ENCODE results near the gene CPSF2. TPM values are rescaled to one million over a fixed set of nuclear protein-coding genes. Genes with fewer than 3 reads are reported as not detected.

The CPSF2 gene
- polyA plus RNA-seq, 1 experiment = 55.3 TPM

- POLR2A ChIA-PET = no interaction called here
- DNase-seq (ENCODE audit: low read depth, low spot score) = no peak
- TF ChIP-seq CTCF (IDR thresholded peaks at IDR 0.05; ENCODE audit: low read depth, low read length) = no peak
- Histone ChIP-seq H3K27me3 (ENCODE audit: control insufficient read depth, insufficient read depth, low read length) (no peaks in the 10 kb centered on the region), H3K4me3 (ENCODE audit: low read depth, low read length) (no peak overlapping the region), H3K27ac (ENCODE audit: low read depth, low read length) (no peak overlapping the region), H3K9me3 (ENCODE audit: control insufficient read depth, insufficient read depth, low read length) (peaks cover 6% of the 10 kb centered on the region; the same call in 1 of the 2 replicates)
- CTCF ChIA-PET = no interaction called here
Measured at GRCh38 chr14:92190768-92191167, 69.0 kb downstream of the CPSF2 start.

- Histone ChIP-seq H3K4me3 (ENCODE audit: low read depth, low read length) (no peak overlapping the region), H3K9me3 (ENCODE audit: control insufficient read depth, insufficient read depth, low read length) (no peaks in the 10 kb centered on the region), H3K27ac (ENCODE audit: low read depth, low read length) (no peak overlapping the region), H3K27me3 (ENCODE audit: control insufficient read depth, insufficient read depth, low read length) (peaks cover 15% of the 10 kb centered on the region)
- TF ChIP-seq CTCF (IDR thresholded peaks at IDR 0.05; ENCODE audit: low read depth, low read length) = no peak
- CTCF ChIA-PET = no interaction called here
- DNase-seq (ENCODE audit: low read depth, low spot score) = no peak
- POLR2A ChIA-PET = no interaction called here
Measured at GRCh38 chr14:92198804-92199203, 77.0 kb downstream of the CPSF2 start.

GRCh38 chr14:92199763-92200162 is 78.0 kb downstream of the CPSF2 start:
- H3K27me3 ChIP-seq (ENCODE audit: control insufficient read depth, insufficient read depth, low read length) = peaks cover 15% of the 10 kb centered on the region
- POLR2A ChIA-PET = no interaction called here
- no peaks in the 10 kb centered on the region for H3K9me3 ChIP-seq (ENCODE audit: control insufficient read depth, insufficient read depth, low read length)
- CTCF ChIA-PET = no interaction called here
- no peak for TF ChIP-seq CTCF (IDR thresholded peaks at IDR 0.05; ENCODE audit: low read depth, low read length)
- DNase-seq (ENCODE audit: low read depth, low spot score) = no peak
- no peak overlapping the region for H3K4me3 ChIP-seq (ENCODE audit: low read depth, low read length)
- no peak overlapping the region for H3K27ac ChIP-seq (ENCODE audit: low read depth, low read length)

- peaks cover 18% of the 10 kb centered on the region for H3K27me3 ChIP-seq (ENCODE audit: control insufficient read depth, insufficient read depth, low read length)
- TF ChIP-seq CTCF (IDR thresholded peaks at IDR 0.05; ENCODE audit: low read depth, low read length) = no peak
- CTCF ChIA-PET = no interaction called here
- POLR2A ChIA-PET = no interaction called here
- H3K27ac ChIP-seq (ENCODE audit: low read depth, low read length) = no peak overlapping the region
- H3K9me3 ChIP-seq (ENCODE audit: control insufficient read depth, insufficient read depth, low read length) = no peaks in the 10 kb centered on the region
- H3K4me3 ChIP-seq (ENCODE audit: low read depth, low read length) = no peak overlapping the region
- no peak for DNase-seq (ENCODE audit: low read depth, low spot score)
Measured at GRCh38 chr14:92203116-92203515, 81.3 kb downstream of the CPSF2 start.

GRCh38 chr14:92204792-92205191 is 83.0 kb downstream of the CPSF2 start:
- DNase-seq (ENCODE audit: low read depth, low spot score) = no peak
- H3K27me3 ChIP-seq (ENCODE audit: control insufficient read depth, insufficient read depth, low read length) = peaks cover 11% of the 10 kb centered on the region
- no peaks in the 10 kb centered on the region for H3K9me3 ChIP-seq (ENCODE audit: control insufficient read depth, insufficient read depth, low read length)
- ChIA-PET CTCF (interaction anchor here (0.6 kb wide), 1 partner anchor 480 kb away, joined by 3 read pairs; no protein-coding TSS in a partner anchor), POLR2A (no interaction called here)
- no peak for TF ChIP-seq CTCF (IDR thresholded peaks at IDR 0.05; ENCODE audit: low read depth, low read length)
- H3K4me3 ChIP-seq (ENCODE audit: low read depth, low read length) = no peak overlapping the region
- H3K27ac ChIP-seq (ENCODE audit: low read depth, low read length) = no peak overlapping the region

Measured in AG04450 (cell line).